Vagina (tissue), 2 donors: ENCODE results near the gene PAQR7.

Experiments
- CTCF ChIP-seq, 3 experiments: fragments of 450-650 bp in 2 of 3; fragments of 200-600 bp in 1 of 3; sonication (generic) in 1 of 3; IDR thresholded peaks; one replicate each; pipeline ENCODE4 v1.5.1; 2017 to 2019; ENCODE audit warnings: antibody characterized with exemption in 3 of 3, mild to moderate bottlenecking in 2 of 3, moderate library complexity in 2 of 3
- POLR2A ChIP-seq, 2 donors: fragments of 450-650 bp; IDR thresholded peaks; one replicate each; pipeline ENCODE4 v1.6.1; 2017; ENCODE audit warnings: antibody characterized with exemption in 2 of 2, mild to moderate bottlenecking in 2 of 2, moderate library complexity in 2 of 2

GRCh38 chr1:25856856-25857255 lies 18.7 kb downstream of the PAQR7 start:
- TF ChIP-seq CTCF (IDR thresholded peaks at IDR 0.05) (no peak), POLR2A (IDR thresholded peaks at IDR 0.05) (no peak)
